Hematopoietic multipotent progenitor cell treated with erythropoietin and hydrocortisone succinate and interleukin-3 and kit ligand, for 15 days (in vitro differentiated cells): ENCODE data around the gene PRSS22.

Source experiments
- DNase-seq: peaks from one replicate; pipeline ENCODE4 v3.0.0-alpha.2; 2015; ENCODE audit warnings: low spot score

The PRSS22 gene, protein sequence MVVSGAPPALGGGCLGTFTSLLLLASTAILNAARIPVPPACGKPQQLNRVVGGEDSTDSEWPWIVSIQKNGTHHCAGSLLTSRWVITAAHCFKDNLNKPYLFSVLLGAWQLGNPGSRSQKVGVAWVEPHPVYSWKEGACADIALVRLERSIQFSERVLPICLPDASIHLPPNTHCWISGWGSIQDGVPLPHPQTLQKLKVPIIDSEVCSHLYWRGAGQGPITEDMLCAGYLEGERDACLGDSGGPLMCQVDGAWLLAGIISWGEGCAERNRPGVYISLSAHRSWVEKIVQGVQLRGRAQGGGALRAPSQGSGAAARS

GRCh38 chr16:2857451-2858244 lies at the start of gene PRSS22:
Gene PRSS22, minus strand, starts transcription at chr16:2858170. Its CDS starts 66 bp downstream, at chr16:2858104.
- no peak for DNase-seq

DNA sequence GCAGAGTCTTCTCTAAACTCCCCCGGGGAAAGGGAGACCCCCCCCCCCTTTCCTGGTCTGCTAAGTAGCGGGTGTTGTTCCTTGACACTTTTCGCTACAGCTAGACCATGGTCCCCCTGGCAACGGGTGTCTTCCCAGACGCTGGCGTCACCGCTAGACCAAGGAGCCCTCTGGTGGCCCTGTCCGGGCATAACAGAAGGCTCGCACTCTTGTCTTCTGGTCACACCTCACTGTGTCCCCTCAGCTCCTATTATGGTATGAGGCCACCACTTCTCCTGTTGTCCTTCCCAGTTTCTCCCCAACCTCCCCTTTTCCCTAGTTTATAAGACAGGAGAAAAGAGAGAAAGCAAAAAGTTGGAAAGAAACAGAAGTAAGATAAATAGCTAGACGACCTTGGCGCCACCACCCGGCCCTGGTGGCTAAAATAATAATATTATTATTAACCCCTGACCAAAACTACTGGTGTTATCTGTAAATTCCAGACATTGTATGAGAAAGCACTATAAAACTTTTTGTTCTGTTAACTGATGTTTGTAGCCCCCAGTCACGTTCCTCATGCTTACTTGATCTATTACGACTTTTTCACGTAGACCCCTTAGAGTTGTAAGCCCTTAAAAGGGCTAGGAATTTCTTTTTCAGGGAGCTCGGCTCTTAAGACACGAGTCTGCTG lies 49.2 kb upstream of the PRSS22 start:
- DNase-seq: peak; percentile 56

DNA sequence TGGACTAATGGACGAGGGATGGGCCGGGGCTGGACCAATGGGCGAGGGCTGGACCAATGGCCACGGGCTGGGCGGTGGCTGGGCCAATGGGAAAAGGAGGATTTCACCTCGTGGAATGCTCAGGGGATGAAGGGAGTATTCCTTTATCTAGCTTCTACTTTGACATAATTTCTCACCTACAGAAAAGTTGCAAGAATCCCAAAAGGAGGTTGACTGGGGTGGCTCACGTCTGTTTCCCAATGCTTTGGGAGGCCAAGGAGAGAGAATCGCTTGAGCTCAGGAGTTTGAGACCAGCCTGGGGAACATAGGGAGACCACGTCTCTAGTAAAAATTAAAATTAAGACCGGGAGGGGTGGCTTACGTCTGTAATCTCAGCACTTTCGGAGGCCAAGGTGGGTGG lies 48.0 kb upstream of the PRSS22 start:
- no peak for DNase-seq

DNA sequence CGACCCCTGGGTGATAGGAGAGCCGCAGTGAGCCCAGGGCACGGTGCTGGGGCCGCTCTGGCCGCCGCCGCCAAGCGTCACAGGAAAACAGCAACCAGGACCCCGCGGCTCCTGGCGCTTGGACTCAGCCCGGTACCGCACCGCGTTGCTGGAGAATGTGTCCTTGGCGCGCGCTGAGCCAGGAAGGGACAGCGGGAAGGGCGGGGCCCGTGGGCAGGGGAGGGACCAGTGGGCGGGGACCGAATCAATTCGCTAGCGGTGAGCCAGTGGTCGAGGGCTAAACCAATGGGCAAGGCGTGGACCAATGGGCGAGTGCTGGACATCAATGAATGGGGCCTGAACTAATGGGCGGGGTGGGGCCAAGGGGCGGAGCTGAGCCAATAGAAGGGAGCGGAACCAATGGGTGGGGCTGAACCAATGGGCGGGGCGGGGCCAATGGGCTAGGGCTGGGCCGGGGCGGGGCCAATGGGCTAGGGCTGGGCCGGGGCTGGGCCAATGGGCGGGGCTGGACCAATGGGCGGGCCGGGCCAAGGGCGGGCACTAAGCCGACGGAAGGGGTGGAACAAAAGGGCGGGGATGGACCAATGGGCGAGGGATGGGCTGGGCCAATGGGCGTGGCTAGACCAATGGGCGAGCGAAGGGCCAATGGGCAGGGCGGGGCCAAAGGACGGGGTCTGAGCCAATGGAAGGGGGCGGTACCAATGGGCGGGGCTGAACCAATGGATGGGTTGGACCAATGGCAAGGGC lies 47.4 kb upstream of the PRSS22 start:
- peak; percentile 98 for DNase-seq

GRCh38 chr16:2904922-2905240 lies 46.9 kb upstream of the PRSS22 start:
- no peak for DNase-seq

- DNase-seq: peak; percentile 83
Measured at GRCh38 chr16:2904100-2904921, 46.3 kb upstream of the PRSS22 start.

DNA sequence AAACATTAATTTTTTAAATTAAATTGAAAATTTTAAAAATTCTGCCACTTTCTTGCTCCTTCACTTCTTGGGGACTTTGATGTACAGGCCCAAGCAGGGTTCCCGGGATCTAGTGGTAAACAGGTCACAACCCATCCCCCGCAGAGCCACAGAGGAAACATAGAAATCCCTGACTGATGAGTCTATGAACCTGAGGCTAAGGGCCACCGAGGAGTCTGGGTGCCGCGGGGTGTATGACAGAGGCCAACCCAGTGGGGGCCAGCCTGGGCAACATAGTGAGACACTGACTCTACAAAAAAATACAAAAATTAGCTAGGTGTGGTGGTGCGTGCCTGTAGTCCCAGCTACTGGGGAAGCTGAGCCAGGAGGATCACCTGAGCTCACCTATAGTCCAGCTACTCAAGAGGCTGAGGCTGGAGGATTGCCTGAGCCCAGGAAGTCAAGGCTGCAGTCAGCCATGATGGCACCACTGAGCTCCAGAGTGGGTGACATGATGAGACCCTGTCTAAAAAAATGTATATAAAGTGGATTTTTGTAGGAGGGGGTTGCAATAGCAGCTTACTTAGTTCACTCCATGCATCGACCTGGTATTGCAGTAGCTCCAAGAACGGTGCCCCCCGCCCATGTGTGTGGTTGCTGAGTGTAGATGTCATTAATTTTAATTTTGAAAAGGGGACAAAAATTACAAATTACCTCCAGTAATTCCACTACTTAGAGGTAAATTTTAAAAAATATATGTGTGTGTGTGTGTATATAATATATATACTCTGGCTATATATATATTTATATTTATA lies 44.6 kb upstream of the PRSS22 start:
- no peak for DNase-seq

DNA sequence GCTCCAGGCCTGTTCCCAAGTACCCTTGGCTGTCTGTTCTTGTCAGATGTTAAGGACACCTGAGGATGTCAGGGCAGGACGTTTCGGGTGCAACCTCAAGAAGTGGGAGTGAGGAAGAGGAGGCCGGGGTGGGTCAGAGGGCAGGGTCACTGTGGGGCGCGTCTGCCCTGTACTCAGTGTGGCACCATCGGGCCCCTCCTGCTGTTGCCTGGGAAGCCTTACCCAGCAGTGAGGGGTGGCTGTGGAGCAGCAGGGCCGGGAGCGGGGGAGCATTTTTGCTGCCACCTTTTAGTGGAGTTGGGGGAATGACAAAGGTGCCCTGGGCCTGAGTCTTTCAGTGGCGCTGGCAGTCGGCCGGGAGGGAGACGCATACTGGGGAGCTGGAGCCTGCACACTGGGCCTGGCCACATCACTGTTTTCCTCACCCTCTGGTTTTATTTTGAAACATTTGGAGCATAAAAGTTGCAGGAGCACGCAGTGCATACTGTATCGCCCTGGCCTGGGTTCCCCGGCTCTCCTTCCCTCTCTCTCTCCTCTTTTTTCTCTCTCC lies 42.6 kb upstream of the PRSS22 start:
- no peak for DNase-seq

- DNase-seq: no peak
Measured at GRCh38 chr16:2899564-2900072, 41.6 kb upstream of the PRSS22 start.

- DNase-seq: no peak
Measured at GRCh38 chr16:2898831-2899563, 41.0 kb upstream of the PRSS22 start.

DNA sequence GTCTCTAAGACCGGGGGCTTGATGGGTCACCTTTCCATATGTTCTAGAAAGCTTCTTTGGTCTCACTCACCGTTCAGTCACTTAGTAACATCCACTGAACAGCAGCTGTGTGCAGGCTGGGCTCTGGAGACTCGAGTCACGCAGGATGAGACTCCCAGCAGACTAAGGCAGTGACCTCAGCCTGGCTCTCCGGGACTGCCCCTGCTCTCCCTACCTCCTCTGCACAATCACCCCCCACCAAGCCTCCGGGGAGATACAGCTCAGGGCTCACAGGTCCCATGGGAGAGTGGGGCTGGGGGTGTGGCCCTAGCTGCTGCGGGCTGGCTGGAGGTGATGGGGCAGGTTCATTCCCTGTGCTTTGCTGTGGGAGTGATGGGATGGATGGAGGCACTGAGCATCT lies 39.1 kb upstream of the PRSS22 start:
- no peak for DNase-seq

- no peak for DNase-seq
Measured at GRCh38 chr16:2896480-2897010, 38.6 kb upstream of the PRSS22 start.

DNA sequence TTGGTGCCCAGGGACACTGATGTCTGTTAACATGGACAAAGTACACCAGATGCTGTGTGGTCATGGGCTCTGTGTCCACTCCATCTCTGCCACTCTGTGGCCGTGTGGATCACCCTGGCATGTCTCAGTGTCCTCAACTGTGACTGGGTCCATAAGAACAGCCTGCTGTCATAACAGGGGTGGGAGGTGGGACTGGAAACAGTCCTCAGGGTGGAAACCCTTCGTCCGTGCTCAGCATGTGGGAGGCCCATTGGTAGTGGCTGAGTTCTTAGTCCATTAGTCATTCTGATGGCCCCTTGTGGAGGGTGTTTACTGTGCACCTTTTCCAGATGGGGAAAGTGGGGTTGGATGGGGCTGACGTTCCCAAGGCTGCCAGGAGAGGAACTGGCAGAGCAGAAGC lies 37.8 kb upstream of the PRSS22 start:
- DNase-seq: no peak

GRCh38 chr16:2894231-2894630 lies 36.3 kb upstream of the PRSS22 start:
- DNase-seq: no peak

GRCh38 chr16:2884041-2884451 lies 26.1 kb upstream of the PRSS22 start:
- DNase-seq: no peak

DNA sequence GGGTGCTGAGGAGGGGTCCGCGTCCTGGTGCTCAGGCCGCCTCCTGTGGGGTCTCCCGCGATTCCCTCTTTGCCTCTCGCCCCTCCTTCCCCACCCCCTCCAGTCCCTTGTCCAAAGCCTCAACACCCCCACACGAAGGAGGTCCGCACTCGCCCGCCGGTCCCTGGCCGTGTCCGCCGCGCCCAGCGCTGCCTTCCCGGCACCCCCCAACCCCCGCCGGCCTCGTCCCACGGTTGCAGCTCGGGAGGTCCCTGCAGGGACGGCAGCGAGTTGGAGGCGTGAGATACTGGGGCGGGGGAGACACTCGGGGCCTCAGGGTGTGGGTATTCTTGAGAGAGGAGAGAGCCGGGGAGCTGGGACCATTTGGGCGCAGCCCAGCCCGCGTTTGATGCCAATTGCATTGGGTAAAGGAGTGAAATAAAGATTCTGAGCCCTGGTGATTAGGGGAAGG lies 25.5 kb upstream of the PRSS22 start:
- no peak for DNase-seq

DNA sequence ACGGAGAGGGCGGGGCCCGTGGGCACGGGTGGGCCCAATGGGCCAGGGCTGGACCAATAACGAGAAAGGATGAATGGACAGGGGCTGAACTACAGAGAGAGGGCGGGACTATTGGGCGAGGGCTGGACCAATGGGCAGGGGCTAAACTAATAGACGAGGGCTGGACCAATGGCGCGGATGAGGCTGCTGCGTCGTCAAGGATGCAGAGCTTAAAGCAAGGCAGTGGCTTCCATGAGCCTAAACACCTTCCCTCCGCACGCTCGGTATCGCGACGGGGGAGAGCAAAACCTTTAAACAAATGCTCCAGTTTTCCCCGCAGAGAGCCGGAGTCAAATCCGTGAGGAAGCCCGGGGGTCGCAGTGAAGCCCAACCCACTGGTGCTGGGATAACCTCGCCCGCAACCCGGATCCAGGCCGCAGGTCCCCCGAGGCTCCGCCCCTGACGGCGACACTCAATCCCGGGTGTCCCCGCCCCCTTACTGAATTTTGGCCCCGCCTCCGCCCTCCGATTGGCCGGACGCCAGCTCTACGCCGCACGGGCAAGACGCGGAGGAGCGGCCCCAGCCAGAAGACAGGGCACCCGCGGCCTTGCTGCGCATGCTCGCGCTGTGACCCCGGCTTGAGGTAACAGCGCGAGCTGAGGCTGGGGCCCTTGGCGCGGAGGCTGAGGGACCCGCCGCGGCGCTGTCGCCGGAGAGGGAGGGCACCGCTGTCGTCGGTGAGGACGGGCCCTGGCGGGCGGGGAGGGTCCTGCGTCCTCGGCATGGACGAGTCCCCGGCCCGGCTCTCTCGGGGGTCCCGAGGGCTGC lies 24.9 kb upstream of the PRSS22 start, which contains the start of gene FLYWCH2:
Gene FLYWCH2 (plus strand): TSS at position 566 of the 808 bp plus-strand sequence. CDS start 13,235 bp downstream, outside the sequence.
- peak; percentile 96 for DNase-seq
